Endothelial cell of umbilical vein (primary cell): ENCODE data around the gene MGAT5B. TPM values are rescaled to one million over a fixed set of nuclear protein-coding genes. Genes with fewer than 3 reads are reported as not detected.

Experiments used
- BruUV-seq: library from RNA; stranded (reverse); fragments of 400-500 nt; replicated peaks from 2 replicates; lab custom pipeline; 2021; lab: Mats Ljungman, UMichigan
- CTCF ChIA-PET: fragments of 300-600, 350-600 bp; sonication (Branson Sonifier 250); formaldehyde crosslinking; loops from one replicate; lab custom pipeline; 2021; ENCODE audit warnings: antibody characterized with exemption, inconsistent platforms; lab: Charles Lee
- POLR2A ChIA-PET: fragments of 300-600, 350-600 bp; sonication (Branson Sonifier 250); formaldehyde crosslinking; loops from one replicate; lab custom pipeline; 2021; ENCODE audit warnings: antibody characterized with exemption, inconsistent platforms; lab: Charles Lee
- DNase-seq: peaks from one replicate; pipeline ENCODE4 v3.0.0-alpha.2; 2011; ENCODE audit warnings: low read depth, low spot score
- FAIRE-seq: peaks from 2 replicates; lab custom pipeline; 2011; peaks lifted over from hg19 to GRCh38; lab: Jason Lieb, UNC
- H2AFZ ChIP-seq: 2 replicates; pipeline ENCODE4 v1.6.0; 2012; ENCODE audit warnings: low read depth, low read length, control low read depth, inconsistent platforms
- H3K27ac ChIP-seq: 2 replicates; pipeline ENCODE4 v1.5.1; 2011; ENCODE audit warnings: low read depth, mild to moderate bottlenecking, control low read depth, low read length, moderate library complexity; ENCODE audit not compliant: insufficient read depth
- H3K27me3 ChIP-seq, 2 experiments: 2 replicates each; pipeline versions ENCODE4 v1.6.0 to v1.6.1; 2011; ENCODE audit warnings: low read length in 2 of 2, mixed read lengths in 1 of 2; ENCODE audit not compliant: control insufficient read depth in 2 of 2, insufficient read depth in 2 of 2
- H3K36me3 ChIP-seq, 2 experiments: 2 replicates in 1 of 2; 3 replicates in 1 of 2; pipeline ENCODE4 v1.5.1; 2011; ENCODE audit warnings: low read length in 2 of 2, mild to moderate bottlenecking in 1 of 2, moderate library complexity in 1 of 2; ENCODE audit not compliant: control insufficient read depth in 2 of 2, insufficient read depth in 2 of 2; ENCODE audit errors: extremely low read depth in 1 of 2
- H3K4me1 ChIP-seq: 3 replicates; pipeline ENCODE4 v1.5.1; 2011; ENCODE audit warnings: mild to moderate bottlenecking, low read length; ENCODE audit not compliant: control insufficient read depth, insufficient read depth; ENCODE audit errors: extremely low read depth
- H3K4me2 ChIP-seq: 2 replicates; pipeline ENCODE4 v1.6.1; 2011; ENCODE audit warnings: low read length, control low read depth, mixed read lengths; ENCODE audit not compliant: insufficient read depth
- H3K4me3 ChIP-seq, 3 experiments: fragments of 200-600 bp in 1 of 3; sonication (generic), shearing (Covaris generic) in 1 of 3; replicated peaks in 1 of 3; 2 replicates each; pipeline ENCODE4 v1.5.1; 2011 to 2016; ENCODE audit warnings: control low read depth in 3 of 3, low read length in 3 of 3, mild to moderate bottlenecking in 2 of 3, inconsistent platforms in 1 of 3, low read depth in 1 of 3, moderate library complexity in 1 of 3; ENCODE audit not compliant: insufficient read depth in 1 of 3
- H3K79me2 ChIP-seq: 2 replicates; pipeline ENCODE4 v1.6.0; 2012; ENCODE audit warnings: low read length, inconsistent platforms; ENCODE audit not compliant: control insufficient read depth, insufficient read depth
- H3K9ac ChIP-seq: replicated peaks from 2 replicates; pipeline ENCODE3; 2011; ENCODE audit warnings: low read length, control low read depth; ENCODE audit not compliant: insufficient read depth; ENCODE audit errors: extremely low read depth
- H3K9me1 ChIP-seq: replicated peaks from 3 replicates; pipeline ENCODE4 v1.6.0; 2011; ENCODE audit warnings: mild to moderate bottlenecking, low read length; ENCODE audit not compliant: control insufficient read depth, insufficient read depth; ENCODE audit errors: extremely low read depth
- H3K9me3 ChIP-seq: replicated peaks from 2 replicates; pipeline ENCODE4 v1.5.1; 2012; ENCODE audit warnings: low read length, inconsistent platforms; ENCODE audit not compliant: control insufficient read depth, insufficient read depth
- H4K20me1 ChIP-seq: replicated peaks from 2 replicates; pipeline ENCODE3; 2011; ENCODE audit warnings: mild to moderate bottlenecking, low read length; ENCODE audit not compliant: control insufficient read depth, insufficient read depth; ENCODE audit errors: extremely low read depth
- EZH2 ChIP-seq: IDR thresholded peaks from 2 replicates; pipeline ENCODE4 v1.6.1; 2012; ENCODE audit warnings: borderline replicate concordance, low read depth, mild to moderate bottlenecking, moderate library complexity, low read length, inconsistent platforms; ENCODE audit not compliant: severe bottlenecking
- FOS ChIP-seq: IDR thresholded peaks from 2 replicates; pipeline ENCODE4 v1.6.1; 2011; ENCODE audit warnings: mild to moderate bottlenecking, low read length, moderate library complexity, borderline replicate concordance; ENCODE audit not compliant: insufficient read depth
- GATA2 ChIP-seq: IDR thresholded peaks from 2 replicates; pipeline ENCODE4 v1.7.0; 2011; ENCODE audit warnings: low read depth, mild to moderate bottlenecking, moderate library complexity, mixed read lengths, low read length; ENCODE audit not compliant: insufficient read length, insufficient read depth
- JUN ChIP-seq: IDR thresholded peaks from 2 replicates; pipeline ENCODE4 v1.6.1; 2011; ENCODE audit warnings: borderline replicate concordance, low read depth; ENCODE audit not compliant: insufficient read length, insufficient read depth
- MAX ChIP-seq: IDR thresholded peaks from 2 replicates; pipeline ENCODE4 v1.6.1; 2011; ENCODE audit not compliant: insufficient read depth, insufficient read length
- MYC ChIP-seq: IDR thresholded peaks from one replicate; pipeline ENCODE4 v1.6.1; 2011; ENCODE audit warnings: mild to moderate bottlenecking, low read depth, low read length
- POLR2A ChIP-seq: IDR thresholded peaks from 2 replicates; pipeline ENCODE4 v1.6.1; 2012; ENCODE audit warnings: low read depth, mild to moderate bottlenecking, control low read depth, low read length
- POLR2AphosphoS5 ChIP-seq: IDR thresholded peaks from 2 replicates; pipeline ENCODE4 v1.6.1; 2012; ENCODE audit warnings: low read depth, mild to moderate bottlenecking, control low read depth, low read length, moderate library complexity; ENCODE audit not compliant: insufficient read depth
- dilution Hi-C: fragments of 300-500 bp; cut with MboI; formaldehyde crosslinking; loops from one replicate; pipeline ENCODE4 v1.15.0; 2019; ENCODE audit warnings: low sequenced_read_pairs; ENCODE audit not compliant: extremely low pct_ligation_motif_present
- intact Hi-C: fragments of 100-400 bp; cut with micrococcal nuclease; formaldehyde crosslinking; loops from one replicate; pipeline ENCODE4 v1.10.0; 2022
- polyA plus RNA-seq, 4 experiments: library from polyadenylated mRNA; depleted of rRNA in 3 of 4; stranded (reverse) in 3 of 4; unstranded in 1 of 4; fragments of >200 nt; gene quantifications; 2 replicates each; pipeline versions ENCODE4 v1.2.1 to v1.2.3, GENCODE V29; 2011 to 2012; ENCODE audit warnings: missing spikeins in 1 of 4
- total RNA-seq: library from RNA; stranded (reverse); gene quantifications from 2 replicates; pipeline ENCODE4 v1.2.3, GENCODE V29; 2021
- TF ChIP-seq, protein P1 (sequence below), 2 donors: IDR thresholded peaks; 1 replicate in 1 of 2; 2 replicates in 1 of 2; pipeline ENCODE4 v1.5.1; 2011; ENCODE audit warnings: low read length in 2 of 2, mild to moderate bottlenecking in 2 of 2, moderate library complexity in 2 of 2, control low read depth in 1 of 2, inconsistent platforms in 1 of 2, low read depth in 1 of 2; ENCODE audit not compliant: insufficient read depth in 1 of 2; ENCODE audit errors: extremely low read depth in 1 of 2

Gene MGAT5B
- total and polyA plus RNA-seq, 2 donors (not counting 3 experiments of a cell fraction or from before 2014, with no cell fraction given), result 1.7 to 2.1 TPM

GRCh38 chr17:76862079-76862478 is 6.1 kb upstream of the MGAT5B start:
- dilution Hi-C loops, result no loop called here
- BruUV-seq, result no TSS peak
- H3K27me3 ChIP-seq, result no peaks in the 10 kb centered on the region
- DNase-seq (no peak), FAIRE-seq (no peak)
- H3K79me2 ChIP-seq, result no peaks in the 10 kb centered on the region
- peaks cover 1% of the 10 kb centered on the region for H3K4me1 ChIP-seq
- intact Hi-C loops, result no loop called here
- no peaks in the 10 kb centered on the region for H3K36me3 ChIP-seq
- no peak overlapping the region for H3K27ac ChIP-seq
- no peak overlapping the region for H3K4me3 ChIP-seq
- no peak overlapping the region for H3K9ac ChIP-seq
- H3K4me2 ChIP-seq, result no peak overlapping the region
- CTCF ChIA-PET, result no interaction called here
- H4K20me1 ChIP-seq, result no peaks in the 10 kb centered on the region
- no peak overlapping the region for H2AFZ ChIP-seq
- no peak for TF ChIP-seq MYC
- TF ChIP-seq FOS, result no peak
- no peak for TF ChIP-seq POLR2AphosphoS5
- no peak for TF ChIP-seq JUN
- TF ChIP-seq EZH2, result no peak
- TF ChIP-seq MAX, result no peak
- no peak for TF ChIP-seq GATA2
- TF ChIP-seq, protein P1, sequence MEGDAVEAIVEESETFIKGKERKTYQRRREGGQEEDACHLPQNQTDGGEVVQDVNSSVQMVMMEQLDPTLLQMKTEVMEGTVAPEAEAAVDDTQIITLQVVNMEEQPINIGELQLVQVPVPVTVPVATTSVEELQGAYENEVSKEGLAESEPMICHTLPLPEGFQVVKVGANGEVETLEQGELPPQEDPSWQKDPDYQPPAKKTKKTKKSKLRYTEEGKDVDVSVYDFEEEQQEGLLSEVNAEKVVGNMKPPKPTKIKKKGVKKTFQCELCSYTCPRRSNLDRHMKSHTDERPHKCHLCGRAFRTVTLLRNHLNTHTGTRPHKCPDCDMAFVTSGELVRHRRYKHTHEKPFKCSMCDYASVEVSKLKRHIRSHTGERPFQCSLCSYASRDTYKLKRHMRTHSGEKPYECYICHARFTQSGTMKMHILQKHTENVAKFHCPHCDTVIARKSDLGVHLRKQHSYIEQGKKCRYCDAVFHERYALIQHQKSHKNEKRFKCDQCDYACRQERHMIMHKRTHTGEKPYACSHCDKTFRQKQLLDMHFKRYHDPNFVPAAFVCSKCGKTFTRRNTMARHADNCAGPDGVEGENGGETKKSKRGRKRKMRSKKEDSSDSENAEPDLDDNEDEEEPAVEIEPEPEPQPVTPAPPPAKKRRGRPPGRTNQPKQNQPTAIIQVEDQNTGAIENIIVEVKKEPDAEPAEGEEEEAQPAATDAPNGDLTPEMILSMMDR (IDR thresholded peaks at IDR 0.05; ENCODE audit: extremely low read depth in 1 of 2, insufficient read depth in 1 of 2, low read depth in 1 of 2, low read length in 2 of 2), result no peak
- no peak for TF ChIP-seq POLR2A
- H3K9me3 ChIP-seq, result no peaks in the 10 kb centered on the region
- POLR2A ChIA-PET, result no interaction called here
- no peaks in the 10 kb centered on the region for H3K9me1 ChIP-seq
